ENCODE results near the gene ARID1B.

DNA sequence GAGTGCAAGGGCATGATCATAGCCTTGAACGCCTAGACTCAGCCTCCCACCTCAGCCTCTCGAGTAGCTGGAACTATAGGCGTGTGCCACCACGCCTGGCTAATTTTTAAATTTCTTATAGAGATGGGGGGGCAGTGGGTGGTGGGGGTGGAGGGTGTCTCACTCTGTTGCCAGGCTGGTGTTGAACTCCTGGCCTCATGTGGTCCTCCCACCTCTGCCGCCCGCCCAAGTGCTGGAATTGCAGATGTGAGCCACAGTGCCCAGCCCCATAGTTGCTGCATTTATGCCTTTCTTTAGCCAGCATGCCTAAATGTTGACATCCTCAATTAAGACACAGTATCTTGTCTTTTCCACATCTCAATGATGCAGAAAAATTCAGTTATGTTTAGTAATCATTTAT lies 171.1 kb downstream of the ARID1B start:
- TF ChIP-seq, protein P1, sequence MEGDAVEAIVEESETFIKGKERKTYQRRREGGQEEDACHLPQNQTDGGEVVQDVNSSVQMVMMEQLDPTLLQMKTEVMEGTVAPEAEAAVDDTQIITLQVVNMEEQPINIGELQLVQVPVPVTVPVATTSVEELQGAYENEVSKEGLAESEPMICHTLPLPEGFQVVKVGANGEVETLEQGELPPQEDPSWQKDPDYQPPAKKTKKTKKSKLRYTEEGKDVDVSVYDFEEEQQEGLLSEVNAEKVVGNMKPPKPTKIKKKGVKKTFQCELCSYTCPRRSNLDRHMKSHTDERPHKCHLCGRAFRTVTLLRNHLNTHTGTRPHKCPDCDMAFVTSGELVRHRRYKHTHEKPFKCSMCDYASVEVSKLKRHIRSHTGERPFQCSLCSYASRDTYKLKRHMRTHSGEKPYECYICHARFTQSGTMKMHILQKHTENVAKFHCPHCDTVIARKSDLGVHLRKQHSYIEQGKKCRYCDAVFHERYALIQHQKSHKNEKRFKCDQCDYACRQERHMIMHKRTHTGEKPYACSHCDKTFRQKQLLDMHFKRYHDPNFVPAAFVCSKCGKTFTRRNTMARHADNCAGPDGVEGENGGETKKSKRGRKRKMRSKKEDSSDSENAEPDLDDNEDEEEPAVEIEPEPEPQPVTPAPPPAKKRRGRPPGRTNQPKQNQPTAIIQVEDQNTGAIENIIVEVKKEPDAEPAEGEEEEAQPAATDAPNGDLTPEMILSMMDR (conservative IDR thresholded peaks at IDR 0.05; ENCODE audit: low read depth, low read length): no peak
- TF ChIP-seq SMC3 (IDR thresholded peaks at IDR 0.05; ENCODE audit: low read depth, low read length): no peak
- no peak for TF ChIP-seq RFX5 (IDR thresholded peaks at IDR 0.05; ENCODE audit: low read depth, low read length)
- TF ChIP-seq FOS (IDR thresholded peaks at IDR 0.05; ENCODE audit: low read depth, low read length): no peak
- TF ChIP-seq MXI1 (IDR thresholded peaks at IDR 0.05; ENCODE audit: borderline replicate concordance, low read depth, low read length): no peak

Data from IMR-90 (cell line).